Activated CD4-positive, alpha-beta T cell treated with anti-CD3 and anti-CD28 coated beads, Interleukin-2, amount 50 U/mL, for 4 hours (primary cell): Measurements from ENCODE around the gene BTN2A1.
"Not testable (repeated sequence)": the region's sequence is repeated elsewhere in the genome, so short reads cannot be mapped to it uniquely, and the experiment has no call there.

Source experiments
- DNase-seq, 2 experiments: peaks; one replicate each; pipeline ENCODE4 v3.0.0-alpha.2; 2020

BTN2A1 gene

DNA sequence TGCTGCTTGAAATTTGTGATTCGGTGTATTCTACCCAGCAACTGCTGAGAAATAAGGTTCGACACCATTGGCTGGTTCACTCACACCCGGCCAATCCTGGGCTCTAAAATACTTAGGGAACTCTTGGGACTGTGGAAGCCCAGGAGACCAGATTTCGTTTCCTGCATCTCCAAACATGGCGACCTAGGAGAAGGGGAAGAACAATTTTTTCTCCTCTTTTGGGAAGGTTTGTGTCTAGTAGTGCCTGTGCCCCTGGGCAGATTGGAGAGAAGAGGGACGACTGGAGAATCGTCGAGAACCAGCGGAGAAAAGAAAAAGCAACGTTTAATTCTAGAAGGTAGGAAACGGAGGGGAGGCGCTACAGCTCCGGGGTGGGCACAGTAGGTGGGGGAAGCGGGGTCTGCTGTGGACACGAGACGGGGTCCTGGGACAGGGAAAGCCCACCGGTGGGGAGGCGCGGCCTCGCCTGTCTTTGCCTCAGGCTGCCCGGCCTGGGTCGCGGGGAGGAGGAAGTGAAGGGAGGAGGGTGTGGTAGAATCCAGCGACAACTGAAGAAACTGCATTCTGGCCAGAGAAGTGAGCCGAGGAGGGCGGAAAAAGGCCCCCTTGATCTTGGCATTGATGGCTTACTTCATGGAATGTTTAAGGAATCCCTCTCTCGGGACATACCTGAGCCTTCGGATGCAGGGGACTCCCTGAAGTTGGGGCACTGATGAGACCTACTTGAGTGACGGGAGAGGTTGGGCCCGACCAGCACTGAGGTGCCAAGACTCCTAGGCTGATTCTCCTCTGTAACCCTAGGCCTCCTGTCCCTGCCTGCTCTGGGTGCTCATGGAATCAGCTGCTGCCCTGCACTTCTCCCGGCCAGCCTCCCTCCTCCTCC, at the start of gene BTN2A1:
BTN2A1 (plus strand) TSS at position 150 of the 883 bp plus-strand sequence; CDS start at position 832, 682 bp downstream.
- peak; percentile 47 to 55 for DNase-seq

DNA sequence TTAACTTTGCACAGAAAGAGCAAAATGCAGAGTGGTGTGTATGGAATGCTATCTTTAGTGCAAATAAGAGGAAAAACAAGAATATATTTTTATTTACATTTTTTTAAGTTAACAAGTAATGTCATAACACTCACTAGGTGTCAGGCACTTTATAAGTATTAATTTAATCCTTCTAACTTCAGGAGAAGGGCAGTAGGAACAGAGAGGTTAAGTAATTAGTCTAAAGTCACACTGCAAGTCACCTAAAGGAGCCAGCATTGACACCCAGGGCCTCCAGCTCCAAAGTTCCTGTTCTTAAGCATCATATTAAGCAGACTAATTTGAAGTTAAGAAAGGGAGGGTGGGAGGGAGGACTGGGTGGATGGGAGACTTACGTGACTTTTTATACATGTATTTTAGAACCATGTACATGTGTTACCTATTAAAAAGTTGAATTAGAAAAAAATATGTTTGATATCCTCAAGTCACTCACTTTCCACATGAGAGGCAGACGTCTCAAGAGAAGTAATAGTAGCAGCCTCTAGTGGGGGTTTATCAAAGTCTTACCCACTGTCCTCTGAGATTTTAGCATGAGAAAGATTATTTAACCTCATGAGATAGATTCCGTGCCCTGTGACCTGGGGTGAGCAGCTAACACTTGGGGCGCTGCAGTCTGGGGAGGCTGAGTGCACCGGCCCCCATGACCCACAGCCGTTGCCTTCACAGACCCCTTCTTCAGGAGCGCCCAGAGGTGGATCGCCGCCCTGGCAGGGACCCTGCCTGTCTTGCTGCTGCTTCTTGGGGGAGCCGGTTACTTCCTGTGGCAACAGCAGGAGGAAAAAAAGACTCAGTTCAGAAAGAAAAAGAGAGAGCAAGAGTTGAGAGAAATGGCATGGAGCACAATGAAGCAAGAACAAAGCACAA, 48.7 kb upstream of the BTN2A1 start:
- no peak for DNase-seq

DNA sequence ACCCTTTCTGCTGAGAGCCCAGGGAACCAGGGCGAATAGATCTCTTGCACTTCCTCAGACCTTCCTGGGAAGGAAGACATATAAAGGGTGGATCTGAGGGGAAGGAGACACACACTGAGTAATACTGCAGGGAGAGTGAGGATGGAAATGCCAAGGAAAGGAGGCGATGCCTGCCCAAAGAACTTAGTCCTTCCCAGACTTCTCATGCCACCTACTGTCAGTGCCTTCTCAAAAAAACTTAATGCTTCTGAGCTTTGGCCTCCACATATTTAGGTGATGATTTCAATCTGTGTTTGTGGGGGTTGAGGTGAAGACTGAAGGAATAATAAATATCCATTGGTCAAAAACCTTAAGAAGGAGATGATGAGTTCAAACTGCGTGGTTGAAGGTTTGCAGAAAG, 46.0 kb upstream of the BTN2A1 start:
- DNase-seq: no peak

DNA sequence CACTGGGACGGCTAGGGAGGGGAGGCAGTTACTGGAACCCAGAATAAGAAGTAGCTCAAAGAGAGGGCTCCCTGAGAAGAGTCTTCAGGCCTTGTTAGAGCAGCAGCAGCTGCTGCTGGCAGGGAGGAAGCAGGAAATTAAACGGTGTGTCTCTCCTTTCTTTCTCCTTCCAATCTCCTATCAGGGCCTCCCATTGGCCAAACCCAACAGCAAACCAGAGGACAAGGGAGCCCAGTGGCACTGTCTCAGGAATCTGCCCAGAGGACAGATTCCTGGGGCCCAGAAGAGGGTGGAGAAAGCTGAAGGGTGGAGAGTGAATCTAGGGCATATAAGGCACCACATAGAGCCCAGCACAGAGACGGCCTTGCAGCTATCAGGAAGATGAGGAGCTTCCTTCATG, 45.5 kb upstream of the BTN2A1 start:
- no peak for DNase-seq

GRCh38 chr6:26412954-26413353, 44.8 kb upstream of the BTN2A1 start:
- no peak for DNase-seq

- DNase-seq: no peak
These were observed 43.5 kb upstream of the BTN2A1 start for GRCh38 chr6:26414281-26414680.

DNA sequence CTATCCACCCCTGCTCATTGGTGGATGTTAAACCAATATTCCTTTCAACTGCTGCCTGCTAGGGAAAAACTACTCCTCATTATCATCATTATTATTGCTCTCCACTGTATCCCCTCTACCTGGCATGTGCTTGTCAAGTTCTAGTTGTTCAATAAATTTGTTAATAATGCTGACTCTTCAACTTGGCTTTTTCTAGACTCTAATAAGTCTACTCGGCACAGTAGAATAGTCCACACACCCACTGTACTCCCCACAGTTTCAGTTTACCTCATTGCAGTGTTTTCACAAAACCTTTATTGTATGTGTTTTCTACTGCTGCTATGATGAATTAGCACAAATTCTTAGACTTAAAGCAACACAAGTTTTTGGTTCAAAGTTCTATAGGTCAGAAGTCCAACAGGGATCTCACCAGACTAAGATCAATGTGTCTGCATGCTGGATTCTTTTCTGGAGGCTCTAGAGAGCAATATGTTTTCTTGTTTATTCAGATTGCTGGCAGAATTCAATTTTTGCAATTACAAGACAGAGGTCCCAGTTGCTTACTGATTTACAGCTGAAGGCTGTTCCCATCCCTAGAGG, 42.6 kb upstream of the BTN2A1 start:
- no peak for DNase-seq

DNA sequence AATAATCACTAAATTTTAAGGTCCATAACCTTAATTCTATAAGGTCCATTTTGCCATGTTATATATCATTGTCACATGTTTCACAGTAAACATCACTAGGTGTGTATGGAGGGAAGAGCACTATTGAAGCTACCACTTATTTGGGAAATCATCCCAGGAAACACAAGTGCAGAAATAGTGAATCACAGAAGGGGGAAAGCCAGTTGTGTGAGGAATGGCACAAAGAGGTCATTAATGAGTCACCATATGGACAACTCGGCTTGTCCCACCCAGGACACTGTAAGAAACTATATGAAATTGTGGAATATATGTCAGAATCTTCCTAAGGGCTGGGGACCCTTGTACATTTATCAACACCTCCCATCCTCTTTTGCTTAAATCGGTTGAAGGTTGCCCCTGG, 42.0 kb upstream of the BTN2A1 start:
- DNase-seq: no peak

DNA sequence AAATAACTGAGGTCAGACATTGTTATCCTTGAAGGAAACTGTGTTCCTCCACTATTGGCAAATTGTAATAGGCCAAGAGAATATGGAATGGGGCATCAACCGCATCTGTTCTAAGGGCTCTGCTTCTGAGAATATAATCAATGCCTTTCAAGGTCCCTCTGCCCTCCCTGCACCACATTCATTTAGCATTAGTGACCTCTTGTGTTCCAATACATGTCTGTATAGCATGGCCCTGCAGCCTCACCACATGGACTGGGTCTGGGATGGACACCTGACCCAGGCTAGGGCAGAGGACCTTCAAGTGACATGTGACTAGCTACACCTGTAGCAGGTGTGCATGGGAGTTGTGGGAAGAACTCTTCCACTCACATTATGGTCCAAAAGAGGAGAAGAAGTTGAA, 41.5 kb upstream of the BTN2A1 start:
- DNase-seq: no peak

GRCh38 chr6:26418077-26418476, 39.7 kb upstream of the BTN2A1 start:
- not testable (repeated sequence) for DNase-seq

DNA sequence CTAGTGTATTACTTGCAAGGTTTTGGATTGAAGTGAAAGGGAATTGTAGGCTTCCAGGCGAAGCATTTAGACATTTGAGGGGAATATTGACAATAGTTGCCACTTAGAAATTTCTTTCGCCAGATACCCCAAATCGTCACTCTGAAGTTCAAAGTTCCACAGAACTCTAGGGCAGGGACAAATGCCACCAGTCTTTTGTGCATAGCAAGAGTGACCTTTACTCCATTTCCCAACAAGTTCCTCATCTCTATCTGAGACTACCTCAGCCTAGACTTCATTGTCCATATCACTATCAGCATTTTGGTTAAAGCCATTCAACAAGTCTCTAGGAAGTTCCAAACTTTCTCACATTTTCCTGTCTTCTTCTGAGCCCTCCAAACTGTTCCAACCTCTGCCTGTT, 39.0 kb upstream of the BTN2A1 start:
- DNase-seq: not testable (repeated sequence)

DNA sequence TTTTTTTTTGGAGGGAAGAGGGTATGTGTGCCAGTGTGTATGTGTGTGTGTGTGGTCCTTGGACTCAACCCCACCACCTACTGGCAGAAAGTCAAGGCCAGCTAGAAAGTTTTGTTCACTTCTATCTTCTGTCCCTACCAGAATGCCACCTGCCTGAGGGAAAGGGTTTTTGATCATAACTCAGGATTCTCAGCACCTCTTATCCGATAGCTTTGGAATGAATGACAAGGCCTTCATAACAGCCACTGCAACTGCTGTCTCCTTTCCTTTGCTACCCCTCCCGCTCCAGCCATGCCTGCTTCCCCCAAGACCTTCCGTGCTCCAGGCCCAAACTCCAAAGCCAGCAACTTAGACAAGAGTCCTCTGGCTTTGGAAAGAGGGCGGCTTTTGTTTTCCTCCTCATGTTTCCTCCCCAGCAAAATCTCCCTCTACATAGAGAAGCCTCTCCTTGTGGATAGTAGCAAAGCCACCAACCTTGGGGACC, 37.0 kb upstream of the BTN2A1 start:
- no peak for DNase-seq

DNA sequence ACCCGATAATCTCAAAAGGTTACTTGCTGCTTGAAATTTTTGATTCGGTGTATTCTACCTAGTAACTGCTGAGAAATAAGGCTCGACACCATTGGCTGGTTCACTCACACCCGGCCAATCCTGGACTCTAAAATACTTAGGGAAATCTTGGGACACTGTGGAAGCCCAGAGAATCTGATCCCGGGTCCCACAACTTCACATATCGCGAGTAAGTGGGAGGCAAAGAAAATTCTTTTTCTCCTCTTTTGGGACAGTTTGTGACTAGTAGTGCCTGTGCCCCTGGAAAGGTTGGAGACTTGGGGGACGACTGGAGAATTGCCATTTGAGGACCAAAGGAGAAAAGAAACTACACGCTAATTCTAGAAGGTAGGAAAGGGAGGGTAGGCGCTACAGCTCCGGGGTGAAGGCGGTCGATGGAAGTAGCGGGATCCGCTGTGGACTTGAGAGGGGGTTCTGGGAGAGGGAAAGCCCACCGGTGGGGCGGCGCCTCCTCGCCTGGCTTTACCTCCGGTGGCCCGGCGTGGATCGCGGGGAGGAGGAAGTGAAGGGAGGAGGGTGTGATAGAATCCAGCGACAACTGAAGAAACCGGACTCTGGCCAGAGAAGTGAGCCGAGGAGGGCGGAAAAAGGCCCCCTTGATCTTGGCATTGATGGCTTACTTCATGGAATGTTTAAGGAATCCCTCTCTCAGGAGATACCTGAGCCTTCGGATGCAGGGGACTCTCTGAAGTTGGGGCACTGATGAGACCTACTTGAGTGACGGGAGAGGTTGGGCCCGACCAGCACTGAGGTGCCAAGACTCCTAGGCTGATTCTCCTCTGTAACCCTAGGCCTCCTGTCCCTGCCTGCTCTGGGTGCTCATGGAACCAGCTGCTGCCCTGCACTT, 36.3 kb upstream of the BTN2A1 start:
- DNase-seq: peak; percentile 18 to 21

GRCh38 chr6:26422329-26422728, 35.4 kb upstream of the BTN2A1 start:
- DNase-seq: no peak

- no peak for DNase-seq
These were observed 30.9 kb upstream of the BTN2A1 start for GRCh38 chr6:26426691-26427450.

DNA sequence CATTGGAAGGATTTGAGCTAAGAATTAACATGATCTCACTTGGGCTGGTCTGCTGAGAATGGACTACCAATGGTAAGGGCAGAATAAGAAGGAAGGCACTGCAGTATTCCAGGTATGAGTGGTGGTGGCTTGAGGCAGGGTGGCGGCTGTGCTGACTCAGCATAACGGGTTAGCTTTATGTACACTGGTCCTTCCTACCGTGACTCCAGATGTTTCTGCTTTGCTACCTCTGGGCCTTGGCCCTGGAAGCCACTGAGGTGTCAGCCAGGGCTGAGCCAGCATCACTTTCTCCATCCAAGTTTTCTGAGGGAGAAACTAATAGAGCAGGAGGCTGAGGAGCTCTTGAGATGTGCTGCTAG, 30.3 kb upstream of the BTN2A1 start:
- DNase-seq: no peak

DNA sequence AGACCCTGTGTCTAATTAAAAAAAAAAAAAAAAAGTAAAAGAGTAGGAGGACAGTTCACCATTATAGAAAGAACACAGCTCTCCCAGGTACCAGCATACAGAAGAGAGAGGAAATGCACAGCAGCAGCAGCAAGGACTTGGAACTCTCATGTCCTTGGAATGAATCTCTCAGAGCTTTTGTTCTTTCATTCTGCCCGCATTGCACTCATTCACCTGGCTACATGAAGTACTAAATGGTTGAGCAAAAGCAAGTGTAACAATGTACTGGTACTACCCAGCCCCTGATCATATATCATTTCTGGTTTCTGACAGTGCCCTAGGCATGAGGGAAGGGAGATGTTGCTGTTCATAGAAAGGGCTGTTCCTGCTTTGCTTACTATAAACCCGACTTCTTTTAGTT, 29.5 kb upstream of the BTN2A1 start:
- no peak for DNase-seq

- DNase-seq: no peak
These were observed 27.0 kb upstream of the BTN2A1 start for GRCh38 chr6:26430787-26431186.

GRCh38 chr6:26431258-26432172, 26.2 kb upstream of the BTN2A1 start:
- DNase-seq: no peak

DNA sequence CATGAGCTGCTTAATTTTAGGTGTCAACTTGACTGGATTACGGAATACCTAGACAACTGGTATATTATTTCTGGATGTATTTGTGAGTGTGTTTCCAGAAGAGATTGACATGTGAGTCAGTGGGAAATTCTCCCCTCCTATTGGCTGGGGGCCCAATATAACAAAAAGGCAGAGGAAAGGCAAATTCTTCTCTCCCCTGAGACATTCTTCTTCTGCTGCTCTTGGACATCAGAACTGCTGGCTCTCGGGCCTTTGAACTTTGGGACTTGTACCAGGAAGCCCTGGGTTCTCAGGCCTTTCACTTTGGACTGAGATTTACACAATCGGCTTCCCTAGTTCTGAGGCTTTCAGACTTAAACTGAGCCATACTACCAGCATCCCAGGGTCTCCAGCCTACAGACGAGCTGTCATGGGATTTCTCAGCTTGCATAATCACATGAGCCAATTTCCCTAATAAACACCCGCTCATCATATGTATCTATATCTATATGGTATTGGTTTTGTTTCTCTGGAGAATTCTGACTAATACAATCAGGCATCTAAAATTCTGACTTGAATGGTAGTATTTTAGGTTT, 25.0 kb upstream of the BTN2A1 start:
- DNase-seq: no peak
